ENCODE results near the gene BCAR1.

BCAR1 gene

DNA sequence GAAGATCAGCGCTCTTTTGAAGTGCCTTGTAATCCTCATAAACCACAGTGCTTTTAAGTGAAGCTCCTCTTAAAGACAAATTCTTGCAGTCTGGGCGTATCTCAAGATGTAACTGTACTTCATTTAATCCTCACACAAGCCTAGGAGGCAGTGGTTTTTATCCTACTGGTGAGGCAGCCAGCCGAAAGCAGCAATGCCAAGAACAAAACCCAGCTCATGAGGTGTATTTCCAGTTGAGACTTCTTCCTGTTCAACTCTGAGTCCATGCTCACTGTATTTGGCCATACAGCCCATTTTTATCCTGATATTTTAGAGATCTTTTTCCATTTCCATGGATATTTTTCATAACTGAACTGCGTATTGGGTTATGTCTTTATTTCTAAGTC lies 58.2 kb downstream of the BCAR1 start:
- no peak overlapping the region for H3K27ac ChIP-seq (ENCODE audit: low read depth, low read length)
- no peak overlapping the region for H3K4me3 ChIP-seq (ENCODE audit: low read length)
- H3K36me3 ChIP-seq (ENCODE audit: control insufficient read depth, insufficient read depth, low read length) = no peaks in the 10 kb centered on the region
- no peak overlapping the region for H3K9ac ChIP-seq (ENCODE audit: low read length)
- H3K23ac ChIP-seq (ENCODE audit: low read length) = no peak overlapping the region
- H3K4me2 ChIP-seq (ENCODE audit: low read length) = no peak overlapping the region
- no peaks in the 10 kb centered on the region for H3K27me3 ChIP-seq (ENCODE audit: insufficient read depth, low read length, poor library complexity)
- H2BK15ac ChIP-seq (replicated peaks; ENCODE audit: low read depth) = no peak overlapping the region
- H3K4ac ChIP-seq (ENCODE audit: low read depth, low read length) = no peak overlapping the region
- no CpG with 5 or more reads among the region's 4 CpGs for WGBS (ENCODE audit: extremely low coverage, insufficient coverage, low lambda C conversion rate)
- H2BK120ac ChIP-seq (ENCODE audit: low read depth, low read length) = no peak overlapping the region
- no peaks in the 10 kb centered on the region for H3K79me2 ChIP-seq (ENCODE audit: control insufficient read depth, insufficient read depth, low read length)
- no peak overlapping the region for H4K5ac ChIP-seq (ENCODE audit: low read length)
- no peaks in the 10 kb centered on the region for H3K79me1 ChIP-seq (ENCODE audit: low read length)
- no peak overlapping the region for H2BK5ac ChIP-seq (ENCODE audit: low read length)
- H3K4me1 ChIP-seq (ENCODE audit: control insufficient read depth, low read depth, low read length) = peaks cover 4% of the 10 kb centered on the region
- H4K8ac ChIP-seq (ENCODE audit: low read depth, low read length) = no peak overlapping the region
- H3K18ac ChIP-seq (ENCODE audit: low read length) = no peak overlapping the region
- no peak overlapping the region for H3K56ac ChIP-seq (ENCODE audit: low read length)
- no peak overlapping the region for H2AK5ac ChIP-seq (ENCODE audit: low read length)
- DNase-seq = no peak

DNA sequence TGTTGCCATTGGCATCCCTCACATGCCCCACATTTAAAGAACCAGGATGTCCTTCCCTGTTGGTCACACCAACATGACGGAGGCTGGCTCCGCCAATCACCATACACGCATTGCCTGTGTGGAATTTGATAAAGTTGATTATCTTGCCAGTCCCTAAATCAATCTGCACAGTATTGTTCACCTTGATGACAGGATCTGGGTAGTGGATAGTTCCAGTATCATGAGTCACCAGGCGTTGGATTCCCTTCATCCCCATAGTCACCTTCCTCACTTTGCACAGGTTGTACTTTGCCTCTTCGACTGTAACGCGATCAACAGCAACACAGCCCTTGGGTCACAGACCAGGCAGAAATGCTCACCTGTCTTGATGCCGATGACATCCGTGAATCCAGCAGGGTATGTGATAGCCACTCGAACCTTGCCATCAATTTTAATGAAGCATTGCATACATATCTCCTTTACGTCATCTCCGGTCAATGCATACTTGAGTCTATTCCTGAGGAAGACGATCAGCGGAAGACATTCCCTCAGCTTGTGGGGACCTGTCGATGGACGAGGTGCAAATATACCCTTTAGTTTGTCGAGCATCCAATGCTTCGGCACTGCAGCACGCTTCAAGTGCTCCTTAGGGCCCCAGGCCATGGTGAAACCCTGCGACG lies 58.7 kb downstream of the BCAR1 start:
- no peak for DNase-seq
- no peak overlapping the region for H3K18ac ChIP-seq (ENCODE audit: low read length)
- H2BK120ac ChIP-seq (ENCODE audit: low read depth, low read length) = no peak overlapping the region
- H2BK15ac ChIP-seq (replicated peaks; ENCODE audit: low read depth) = no peak overlapping the region
- H3K23ac ChIP-seq (ENCODE audit: low read length) = no peak overlapping the region
- H2AK5ac ChIP-seq (ENCODE audit: low read length) = no peak overlapping the region
- H3K4ac ChIP-seq (ENCODE audit: low read depth, low read length) = no peak overlapping the region
- WGBS (ENCODE audit: extremely low coverage, insufficient coverage, low lambda C conversion rate) = no CpG with 5 or more reads among the region's 21 CpGs
- H3K79me2 ChIP-seq (ENCODE audit: control insufficient read depth, insufficient read depth, low read length) = no peaks in the 10 kb centered on the region
- no peaks in the 10 kb centered on the region for H3K4me1 ChIP-seq (ENCODE audit: control insufficient read depth, low read depth, low read length)
- no peak overlapping the region for H4K5ac ChIP-seq (ENCODE audit: low read length)
- H2BK5ac ChIP-seq (ENCODE audit: low read length) = no peak overlapping the region
- no peak overlapping the region for H3K4me2 ChIP-seq (ENCODE audit: low read length)
- H3K56ac ChIP-seq (ENCODE audit: low read length) = no peak overlapping the region
- no peaks in the 10 kb centered on the region for H3K27me3 ChIP-seq (ENCODE audit: insufficient read depth, low read length, poor library complexity)
- H3K27ac ChIP-seq (ENCODE audit: low read depth, low read length) = no peak overlapping the region
- no peak overlapping the region for H3K4me3 ChIP-seq (ENCODE audit: low read length)
- no peak overlapping the region for H3K9ac ChIP-seq (ENCODE audit: low read length)
- no peaks in the 10 kb centered on the region for H3K79me1 ChIP-seq (ENCODE audit: low read length)
- no peaks in the 10 kb centered on the region for H3K36me3 ChIP-seq (ENCODE audit: control insufficient read depth, insufficient read depth, low read length)
- H4K8ac ChIP-seq (ENCODE audit: low read depth, low read length) = no peak overlapping the region

DNA sequence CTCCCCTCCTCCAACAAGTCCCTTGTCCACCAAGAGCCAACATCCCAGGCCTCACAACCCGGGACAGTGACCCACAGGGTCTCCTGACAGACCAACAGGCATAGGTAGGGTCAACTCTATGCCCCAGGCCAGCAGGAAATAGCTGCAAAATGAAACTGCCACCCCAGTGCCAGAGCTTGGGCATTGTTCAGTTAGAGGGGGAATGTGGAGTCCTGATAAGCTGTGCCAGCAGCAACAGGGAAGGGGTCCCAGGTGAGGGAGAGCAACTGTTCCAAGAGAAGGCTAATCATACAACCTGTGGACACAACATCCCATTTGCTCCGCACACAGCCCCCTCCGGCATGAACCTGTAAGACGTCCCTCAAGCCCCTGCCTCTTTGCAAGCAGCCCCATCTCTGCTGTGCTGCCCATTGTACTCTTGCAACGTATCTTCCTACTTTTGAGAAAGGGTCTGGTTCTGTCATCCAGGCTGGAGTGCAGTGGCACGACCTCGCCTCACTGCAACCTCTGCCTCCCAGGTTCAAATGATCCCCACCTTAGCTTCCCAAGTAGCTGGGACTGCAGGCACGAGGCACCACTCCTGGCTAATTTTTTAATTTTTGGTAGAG lies 61.7 kb downstream of the BCAR1 start:
- no peaks in the 10 kb centered on the region for H3K36me3 ChIP-seq (ENCODE audit: control insufficient read depth, insufficient read depth, low read length)

DNA sequence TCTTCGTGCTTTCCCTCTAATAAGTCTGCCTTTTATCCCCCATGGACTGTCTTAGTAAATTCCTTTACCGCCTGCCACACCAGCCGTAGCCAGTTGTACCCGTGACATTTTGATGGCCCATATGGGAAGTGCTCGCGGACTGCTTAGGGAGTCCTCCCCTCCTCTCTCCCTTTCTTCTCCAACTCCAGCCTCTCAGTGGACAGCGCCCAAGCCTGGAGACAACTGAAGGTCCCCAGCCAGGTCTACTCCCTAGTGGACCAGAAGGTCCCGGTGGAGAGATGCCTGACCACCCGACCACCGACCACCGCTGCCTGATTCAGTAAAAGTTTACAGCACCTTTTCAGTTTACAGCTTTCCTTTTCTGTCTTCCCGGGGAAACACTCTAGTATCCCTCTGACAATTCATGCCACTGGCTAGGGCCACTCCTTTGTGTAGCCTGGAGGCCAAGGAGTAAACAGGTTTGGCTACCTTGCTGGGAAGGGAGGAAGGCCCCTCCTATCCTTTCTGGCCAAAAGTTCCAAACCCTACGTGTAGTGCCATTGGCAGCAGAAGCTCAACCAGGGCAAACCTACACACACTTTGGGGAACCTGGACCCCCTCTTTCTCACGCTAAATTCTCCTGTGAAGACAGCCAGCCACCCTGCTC lies 62.5 kb downstream of the BCAR1 start:
- H3K79me1 ChIP-seq (ENCODE audit: low read length) = no peaks in the 10 kb centered on the region
- no peak overlapping the region for H3K56ac ChIP-seq (ENCODE audit: low read length)
- H3K79me2 ChIP-seq (ENCODE audit: control insufficient read depth, insufficient read depth, low read length) = no peaks in the 10 kb centered on the region
- no peak overlapping the region for H3K4ac ChIP-seq (ENCODE audit: low read depth, low read length)
- no peak overlapping the region for H4K8ac ChIP-seq (ENCODE audit: low read depth, low read length)
- no peak overlapping the region for H3K9ac ChIP-seq (ENCODE audit: low read length)
- H2BK15ac ChIP-seq (replicated peaks; ENCODE audit: low read depth) = no peak overlapping the region
- H2BK5ac ChIP-seq (ENCODE audit: low read length) = no peak overlapping the region
- no peak overlapping the region for H2BK120ac ChIP-seq (ENCODE audit: low read depth, low read length)
- no CpG with 5 or more reads among the region's 14 CpGs for WGBS (ENCODE audit: extremely low coverage, insufficient coverage, low lambda C conversion rate)
- no peaks in the 10 kb centered on the region for H3K36me3 ChIP-seq (ENCODE audit: control insufficient read depth, insufficient read depth, low read length)
- no peak for DNase-seq
- H3K4me1 ChIP-seq (ENCODE audit: control insufficient read depth, low read depth, low read length) = no peaks in the 10 kb centered on the region
- H3K18ac ChIP-seq (ENCODE audit: low read length) = no peak overlapping the region
- no peaks in the 10 kb centered on the region for H3K27me3 ChIP-seq (ENCODE audit: insufficient read depth, low read length, poor library complexity)
- no peak overlapping the region for H4K5ac ChIP-seq (ENCODE audit: low read length)
- H3K23ac ChIP-seq (ENCODE audit: low read length) = no peak overlapping the region
- no peak overlapping the region for H3K27ac ChIP-seq (ENCODE audit: low read depth, low read length)
- no peak overlapping the region for H3K4me3 ChIP-seq (ENCODE audit: low read length)
- H3K4me2 ChIP-seq (ENCODE audit: low read length) = no peak overlapping the region
- no peak overlapping the region for H2AK5ac ChIP-seq (ENCODE audit: low read length)

More for the DNA sequence above, 61.7 kb downstream of the BCAR1 start:
- no peaks in the 10 kb centered on the region for H3K27me3 ChIP-seq (ENCODE audit: insufficient read depth, low read length, poor library complexity)
- H3K79me1 ChIP-seq (ENCODE audit: low read length) = no peaks in the 10 kb centered on the region
- H3K4me3 ChIP-seq (ENCODE audit: low read length) = no peak overlapping the region
- H3K18ac ChIP-seq (ENCODE audit: low read length) = no peak overlapping the region
- whole genome bisulfite sequencing (ENCODE audit: extremely low coverage, insufficient coverage, low lambda C conversion rate) = no CpG with 5 or more reads among the region's 8 CpGs
- H3K27ac ChIP-seq (ENCODE audit: low read depth, low read length) = no peak overlapping the region
- H2BK5ac ChIP-seq (ENCODE audit: low read length) = no peak overlapping the region
- no peak overlapping the region for H3K4me2 ChIP-seq (ENCODE audit: low read length)
- no peak overlapping the region for H3K4ac ChIP-seq (ENCODE audit: low read depth, low read length)
- no peak overlapping the region for H3K23ac ChIP-seq (ENCODE audit: low read length)
- H4K5ac ChIP-seq (ENCODE audit: low read length) = no peak overlapping the region
- H3K79me2 ChIP-seq (ENCODE audit: control insufficient read depth, insufficient read depth, low read length) = no peaks in the 10 kb centered on the region
- no peak overlapping the region for H2AK5ac ChIP-seq (ENCODE audit: low read length)
- no peaks in the 10 kb centered on the region for H3K4me1 ChIP-seq (ENCODE audit: control insufficient read depth, low read depth, low read length)
- H3K56ac ChIP-seq (ENCODE audit: low read length) = no peak overlapping the region
- no peak for DNase-seq
- no peak overlapping the region for H2BK120ac ChIP-seq (ENCODE audit: low read depth, low read length)
- no peak overlapping the region for H2BK15ac ChIP-seq (replicated peaks; ENCODE audit: low read depth)
- H3K9ac ChIP-seq (ENCODE audit: low read length) = no peak overlapping the region
- no peak overlapping the region for H4K8ac ChIP-seq (ENCODE audit: low read depth, low read length)

DNA sequence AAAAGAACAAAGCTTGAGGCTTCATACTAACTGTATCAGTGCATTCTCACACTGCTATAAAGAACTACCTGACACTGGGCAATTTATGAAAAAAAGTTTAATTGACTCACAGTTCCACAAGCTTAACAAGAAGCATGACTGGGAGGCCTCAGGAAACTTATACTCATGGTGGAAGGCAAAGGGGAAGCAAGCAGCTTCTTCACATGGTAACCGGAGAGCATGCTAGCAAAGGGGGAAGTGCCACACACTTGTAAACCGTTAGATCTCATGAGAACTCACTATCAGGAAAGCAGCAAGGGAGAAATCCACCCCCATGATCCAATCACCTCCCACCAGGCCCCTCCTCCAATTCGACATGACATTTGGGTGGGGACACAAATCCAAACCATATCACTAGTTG lies 69.8 kb downstream of the BCAR1 start:
- no peaks in the 10 kb centered on the region for H3K79me2 ChIP-seq (ENCODE audit: control insufficient read depth, insufficient read depth, low read length)
- H3K27me3 ChIP-seq (ENCODE audit: insufficient read depth, low read length, poor library complexity) = no peaks in the 10 kb centered on the region
- no peak overlapping the region for H2BK5ac ChIP-seq (ENCODE audit: low read length)
- H4K5ac ChIP-seq (ENCODE audit: low read length) = no peak overlapping the region
- no peaks in the 10 kb centered on the region for H3K4me1 ChIP-seq (ENCODE audit: control insufficient read depth, low read depth, low read length)
- DNase-seq = no peak
- no peak overlapping the region for H3K18ac ChIP-seq (ENCODE audit: low read length)
- H3K23ac ChIP-seq (ENCODE audit: low read length) = no peak overlapping the region
- no peaks in the 10 kb centered on the region for H3K36me3 ChIP-seq (ENCODE audit: control insufficient read depth, insufficient read depth, low read length)
- H3K4me3 ChIP-seq (ENCODE audit: low read length) = no peak overlapping the region
- H2BK15ac ChIP-seq (replicated peaks; ENCODE audit: low read depth) = no peak overlapping the region
- H3K79me1 ChIP-seq (ENCODE audit: low read length) = no peaks in the 10 kb centered on the region
- H3K56ac ChIP-seq (ENCODE audit: low read length) = no peak overlapping the region
- no peak overlapping the region for H2BK120ac ChIP-seq (ENCODE audit: low read depth, low read length)
- no peak overlapping the region for H2AK5ac ChIP-seq (ENCODE audit: low read length)
- no peak overlapping the region for H3K9ac ChIP-seq (ENCODE audit: low read length)
- no peak overlapping the region for H3K4ac ChIP-seq (ENCODE audit: low read depth, low read length)
- H3K27ac ChIP-seq (ENCODE audit: low read depth, low read length) = no peak overlapping the region
- H3K4me2 ChIP-seq (ENCODE audit: low read length) = no peak overlapping the region
- H4K8ac ChIP-seq (ENCODE audit: low read depth, low read length) = no peak overlapping the region
- no CpG with 5 or more reads among the region's 3 CpGs for WGBS (ENCODE audit: extremely low coverage, insufficient coverage, low lambda C conversion rate)
